Tracheal epithelial cell (primary cell): ENCODE results near the gene TAS2R41. TPM values are rescaled to one million over a fixed set of nuclear protein-coding genes. Genes with fewer than 3 reads are reported as not detected.

ENCODE experiments used
- total RNA-seq: library from RNA; depleted of rRNA; stranded (reverse); fragments of >200 nt; gene quantifications from 2 replicates; pipeline ENCODE4 v1.2.1, GENCODE V29; 2014

The TAS2R41 gene
- not detected in 2 replicates for total RNA-seq

DNA sequence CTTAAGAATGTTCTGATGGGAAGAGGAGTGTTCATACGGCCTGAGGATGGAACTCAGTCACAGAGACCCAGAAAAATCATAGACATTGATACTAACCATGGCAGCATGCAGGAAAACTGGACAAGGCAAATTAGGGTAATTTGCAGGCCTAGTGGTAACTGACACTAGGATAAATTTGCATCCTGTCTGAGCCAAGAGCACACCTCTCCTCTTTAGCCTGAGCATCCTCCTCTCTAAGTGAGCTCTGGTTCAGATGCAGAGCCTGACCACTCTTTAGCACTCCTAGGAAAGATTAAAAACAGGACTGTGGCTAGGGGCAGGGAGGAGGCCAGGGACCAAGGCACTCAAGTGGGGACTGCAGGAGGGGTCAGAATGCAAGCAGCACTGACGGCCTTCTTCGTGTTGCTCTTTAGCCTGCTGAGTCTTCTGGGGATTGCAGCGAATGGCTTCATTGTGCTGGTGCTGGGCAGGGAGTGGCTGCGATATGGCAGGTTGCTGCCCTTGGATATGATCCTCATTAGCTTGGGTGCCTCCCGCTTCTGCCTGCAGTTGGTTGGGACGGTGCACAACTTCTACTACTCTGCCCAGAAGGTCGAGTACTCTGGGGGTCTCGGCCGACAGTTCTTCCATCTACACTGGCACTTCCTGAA is at the start of gene TAS2R41:
Gene TAS2R41, plus strand, starts transcription at position 373 of the 650 bp plus-strand sequence. Its CDS starts 0 bp downstream, at position 373.

DNA sequence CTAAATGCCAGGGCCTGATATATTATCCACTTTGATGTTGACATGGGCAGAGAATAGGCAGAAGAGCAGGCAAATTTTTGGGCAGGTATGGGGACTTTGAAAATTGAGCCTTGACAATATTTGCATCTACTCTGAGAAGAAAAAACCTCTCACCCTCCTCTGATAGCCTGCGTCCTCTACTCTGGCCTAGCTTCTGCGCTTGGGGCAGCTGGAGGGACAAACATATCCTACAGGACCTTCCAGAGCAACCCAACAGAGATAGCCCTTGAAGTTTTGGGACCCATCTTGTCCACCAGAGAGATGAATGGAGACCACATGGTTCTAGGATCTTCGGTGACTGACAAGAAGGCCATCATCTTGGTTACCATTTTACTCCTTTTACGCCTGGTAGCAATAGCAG is 34.5 kb upstream of the TAS2R41 start, which contains the start of gene TAS2R60:
Gene TAS2R60, plus strand, starts transcription at position 301 of the 400 bp plus-strand sequence. Its CDS starts 0 bp downstream, at position 301.

Other genes with a start within 250 kb of the TAS2R41 start
- 94.2 and 99.5 TPM in 2 replicates for gene GSTK1, start 214.4 kb upstream of the TAS2R41 start, total RNA-seq
- 3.0 and 13.5 TPM in 2 replicates for gene TMEM139, start 192.9 kb upstream of the TAS2R41 start, total RNA-seq
- 10.0 and 15.7 TPM in 2 replicates for gene CASP2, start 189.5 kb upstream of the TAS2R41 start, total RNA-seq
- under 0.01 TPM in 1 of 2 replicates, not detected in the other for gene CLCN1, start 161.8 kb upstream of the TAS2R41 start, total RNA-seq
- 0.21 and 0.24 TPM in 2 replicates for gene FAM131B, start 115.2 kb upstream of the TAS2R41 start, total RNA-seq
- 15.8 and 21.0 TPM in 2 replicates for gene ZYX, start 96.5 kb upstream of the TAS2R41 start, total RNA-seq
- 40.7 and 52.5 TPM in 2 replicates for gene EPHA1, start 69.0 kb upstream of the TAS2R41 start, total RNA-seq
- gene TAS2R60, start 34.4 kb upstream of the TAS2R41 start, total RNA-seq, result not detected in 2 replicates
- gene CTAGE15, start 93.9 kb downstream of the TAS2R41 start, total RNA-seq, result 0.21 and 0.48 TPM in 2 replicates
- 0.85 and 4.1 TPM in 2 replicates for gene TCAF2, start 143.1 kb downstream of the TAS2R41 start, total RNA-seq